ENCODE results near the gene PRKD2. TPM values are rescaled to one million over a fixed set of nuclear protein-coding genes. Genes with fewer than 3 reads are reported as not detected.

PRKD2 gene
- total RNA-seq, 1 donor from 2014 or later: 132 TPM

GRCh38 chr19:46733690-46734292 is 16.9 kb upstream of the PRKD2 start:
- Mint-ChIP-seq H3K9me3 (ENCODE audit: unreplicated experiment) (no peaks in the 10 kb centered on the region), H3K4me1 (ENCODE audit: unreplicated experiment) (peaks cover 5% of the 10 kb centered on the region), H3K27me3 (ENCODE audit: unreplicated experiment) (peaks cover 12% of the 10 kb centered on the region), H3K36me3 (ENCODE audit: low read depth, unreplicated experiment) (peaks cover 42% of the 10 kb centered on the region), H3K27ac (ENCODE audit: unreplicated experiment) (no peak overlapping the region), H3K4me3 (ENCODE audit: unreplicated experiment) (no peak overlapping the region)
- DNase-seq (ENCODE audit: low spot score): no peak
- no peak for TF ChIP-seq CTCF (IDR thresholded peaks at IDR 0.05; ENCODE audit: unreplicated experiment)

DNA sequence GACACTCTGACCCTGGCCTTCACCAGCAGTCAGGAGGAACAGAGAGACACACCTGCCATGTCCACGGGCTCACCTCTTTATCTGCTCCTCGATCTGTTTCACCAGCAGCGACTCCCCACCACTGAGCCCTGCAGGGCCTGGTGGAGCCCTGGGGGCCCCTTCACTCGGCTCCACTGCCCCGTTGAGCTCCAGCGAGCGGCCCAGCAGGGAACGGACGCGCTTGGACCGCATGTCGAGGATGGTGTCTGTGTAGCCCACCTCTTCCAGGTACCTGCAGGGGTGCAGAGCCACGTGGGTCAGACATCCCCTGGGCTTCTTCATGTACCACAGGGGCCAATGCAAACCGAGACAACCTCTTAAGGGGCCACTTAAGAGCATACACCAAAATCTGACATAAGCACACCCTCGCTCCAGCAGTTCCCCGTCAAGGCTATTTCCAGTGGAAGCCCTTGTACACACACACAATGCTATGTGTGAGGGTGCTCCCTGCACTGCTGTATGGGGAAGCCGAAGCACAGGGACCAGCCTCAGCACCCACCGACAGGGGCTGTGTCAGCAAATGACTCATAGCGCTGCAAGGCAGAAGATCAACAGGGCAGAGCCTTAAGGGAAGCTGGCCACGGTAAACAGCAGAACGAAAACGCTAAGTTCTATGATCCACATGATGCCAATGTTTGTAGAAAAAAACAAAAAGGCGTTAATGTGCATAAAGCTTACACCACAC is 16.2 kb upstream of the PRKD2 start:
- Mint-ChIP-seq H3K9me3 (ENCODE audit: unreplicated experiment) (no peaks in the 10 kb centered on the region), H3K4me3 (ENCODE audit: unreplicated experiment) (no peak overlapping the region), H3K36me3 (ENCODE audit: low read depth, unreplicated experiment) (peaks cover 40% of the 10 kb centered on the region), H3K27ac (ENCODE audit: unreplicated experiment) (no peak overlapping the region), H3K27me3 (ENCODE audit: unreplicated experiment) (peaks cover 12% of the 10 kb centered on the region), H3K4me1 (ENCODE audit: unreplicated experiment) (peaks cover 5% of the 10 kb centered on the region)
- TF ChIP-seq CTCF (IDR thresholded peaks at IDR 0.05; ENCODE audit: unreplicated experiment): no peak
- no peak for DNase-seq (ENCODE audit: low spot score)

- DNase-seq (ENCODE audit: low spot score): no peak
- no peak for TF ChIP-seq CTCF (IDR thresholded peaks at IDR 0.05; ENCODE audit: unreplicated experiment)
- peak overlapping the region; percentile 25 for H3K27ac Mint-ChIP-seq (ENCODE audit: unreplicated experiment)
- peak overlapping the region; percentile 75 for H3K4me3 Mint-ChIP-seq (ENCODE audit: unreplicated experiment)
- H3K27me3 Mint-ChIP-seq (ENCODE audit: unreplicated experiment): peaks cover 12% of the 10 kb centered on the region
- H3K36me3 Mint-ChIP-seq (ENCODE audit: low read depth, unreplicated experiment): peaks cover 38% of the 10 kb centered on the region
- peaks cover 5% of the 10 kb centered on the region for H3K4me1 Mint-ChIP-seq (ENCODE audit: unreplicated experiment)
- H3K9me3 Mint-ChIP-seq (ENCODE audit: unreplicated experiment): no peaks in the 10 kb centered on the region
These were observed 15.4 kb upstream of the PRKD2 start for GRCh38 chr19:46732172-46732938.

DNA sequence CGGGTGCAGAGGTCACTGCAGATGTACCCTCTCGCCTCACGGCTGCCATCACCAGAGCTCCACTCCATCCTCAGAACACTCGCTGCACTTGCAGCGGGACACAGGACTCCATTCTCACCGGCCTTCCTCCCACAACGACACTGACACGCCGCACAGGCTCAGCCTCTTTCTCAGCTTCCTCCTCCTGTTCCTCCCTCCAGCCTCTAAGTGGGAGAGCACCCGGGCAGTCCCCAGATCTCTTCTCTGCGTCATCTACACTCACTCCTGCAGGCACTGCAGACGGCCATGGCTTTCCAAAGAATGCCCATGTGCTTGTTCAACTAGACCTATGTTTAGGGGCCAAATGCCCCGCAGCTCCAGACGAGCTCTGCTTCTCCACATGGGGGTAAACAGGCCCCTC is 14.7 kb upstream of the PRKD2 start:
- Mint-ChIP-seq H3K9me3 (ENCODE audit: unreplicated experiment) (no peaks in the 10 kb centered on the region), H3K36me3 (ENCODE audit: low read depth, unreplicated experiment) (peaks cover 38% of the 10 kb centered on the region), H3K4me3 (ENCODE audit: unreplicated experiment) (peak overlapping the region; percentile 75), H3K4me1 (ENCODE audit: unreplicated experiment) (peaks cover 8% of the 10 kb centered on the region), H3K27ac (ENCODE audit: unreplicated experiment) (peak overlapping the region; percentile 25), H3K27me3 (ENCODE audit: unreplicated experiment) (peaks cover 16% of the 10 kb centered on the region)
- no peak for DNase-seq (ENCODE audit: low spot score)
- no peak for TF ChIP-seq CTCF (IDR thresholded peaks at IDR 0.05; ENCODE audit: unreplicated experiment)
